Calu3 (cell line): ENCODE data around the gene PAM16. TPM values are rescaled to one million over a fixed set of nuclear protein-coding genes. Genes with fewer than 3 reads are reported as not detected.

Experiments used
- BruUV-seq: library from RNA; stranded (reverse); fragments of 400-500 nt; replicated peaks from 2 replicates; lab custom pipeline; 2021; lab: Mats Ljungman, UMichigan
- CTCF ChIA-PET: fragments of 300-600 bp; sonication (Branson Sonifier 250); formaldehyde crosslinking; loops from one replicate; lab custom pipeline; 2022; ENCODE audit warnings: antibody characterized with exemption; lab: Charles Lee
- DNase-seq: peaks from one replicate; pipeline ENCODE4 v3.0.0; 2022
- H3K27ac Mint-ChIP-seq: one replicate; pipeline ENCODE4 v1.8.0; 2022; ENCODE audit warnings: mixed read lengths; ENCODE audit not compliant: unreplicated experiment
- H3K27me3 Mint-ChIP-seq: one replicate; pipeline ENCODE4 v1.8.0; 2022; ENCODE audit warnings: mixed read lengths; ENCODE audit not compliant: unreplicated experiment
- H3K36me3 Mint-ChIP-seq: one replicate; pipeline ENCODE4 v1.8.0; 2022; ENCODE audit warnings: mild to moderate bottlenecking, moderate library complexity, mixed read lengths; ENCODE audit not compliant: insufficient read depth, unreplicated experiment
- H3K4me1 Mint-ChIP-seq: one replicate; pipeline ENCODE4 v1.8.0; 2022; ENCODE audit warnings: mild to moderate bottlenecking, low read depth, mixed read lengths; ENCODE audit not compliant: unreplicated experiment
- H3K4me3 Mint-ChIP-seq: one replicate; pipeline ENCODE4 v1.8.0; 2022; ENCODE audit warnings: mild to moderate bottlenecking, low read depth, moderate library complexity, mixed read lengths; ENCODE audit not compliant: unreplicated experiment
- H3K9me3 Mint-ChIP-seq: one replicate; pipeline ENCODE4 v1.8.0; 2022; ENCODE audit warnings: low read depth, mixed read lengths; ENCODE audit not compliant: unreplicated experiment
- CTCF ChIP-seq: fragments of 200-600 bp; IDR thresholded peaks from one replicate; pipeline ENCODE4 v1.8.0; 2022; ENCODE audit warnings: antibody characterized with exemption; ENCODE audit not compliant: unreplicated experiment
- intact Hi-C: fragments of 100-400 bp; cut with micrococcal nuclease; formaldehyde crosslinking; loops from one replicate; pipeline ENCODE4 v1.10.0; 2022; ENCODE audit not compliant: unreplicated experiment
- total RNA-seq: library from RNA; stranded (reverse); gene quantifications from 2 replicates; pipeline ENCODE4 v1.2.3, GENCODE V29; 2022

PAM16 gene
- total RNA-seq, 1 experiment from 2014 or later, result 72.7 TPM

DNA sequence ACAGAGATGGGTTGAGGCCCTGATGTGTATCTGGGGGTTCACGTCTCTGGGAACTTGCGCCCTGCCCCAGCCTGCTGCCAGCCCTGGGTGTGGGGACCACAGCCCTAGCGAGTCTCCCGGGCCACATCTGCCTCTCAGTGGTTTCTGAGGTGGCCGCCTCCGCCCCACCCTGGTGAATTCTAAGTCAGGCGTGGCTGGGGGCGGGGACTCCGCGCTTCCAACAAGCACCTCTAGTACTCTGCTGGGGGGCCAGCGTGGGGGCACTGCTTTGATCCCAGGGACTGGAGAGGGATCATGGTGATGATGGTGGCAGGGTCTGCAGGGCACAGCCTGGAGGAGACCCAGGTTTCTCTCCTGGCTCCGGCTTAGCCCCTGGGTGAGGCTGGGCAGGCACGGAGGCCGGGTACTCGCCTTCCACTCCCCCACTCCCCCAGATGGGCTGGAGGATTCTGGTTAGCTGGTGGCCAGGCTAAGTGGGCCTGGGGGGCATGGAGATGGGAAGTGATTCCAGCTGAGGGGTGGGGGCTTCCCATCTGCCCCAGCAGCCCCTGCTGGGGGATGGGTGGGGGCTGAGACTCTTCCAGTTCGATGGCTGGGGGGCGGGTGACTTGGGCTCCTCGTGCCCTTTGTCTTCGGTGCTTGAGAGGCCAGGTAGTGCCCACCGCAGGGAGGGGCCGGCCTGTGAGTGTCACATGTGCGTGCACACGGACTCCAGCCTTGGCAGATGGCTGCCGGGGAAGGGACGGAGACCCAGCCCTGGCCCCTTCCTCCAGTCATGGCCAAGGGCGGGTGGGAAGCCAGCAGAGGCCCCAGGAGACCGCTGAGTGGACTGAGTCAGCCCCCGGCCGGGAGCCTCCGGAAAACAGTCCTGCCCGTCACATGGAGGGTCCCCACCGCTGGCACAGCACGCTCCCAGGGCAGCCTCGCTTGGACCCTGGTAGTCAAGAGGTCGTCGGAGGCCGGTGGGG lies 31.4 kb downstream of the PAM16 start:
- intact Hi-C loops, result no loop called here
- no peak overlapping the region for H3K27ac Mint-ChIP-seq

GRCh38 chr16:4318967-4319366 lies 32.2 kb downstream of the PAM16 start:
- CTCF ChIA-PET, result interaction anchor here (3.1 kb wide), 1 partner anchor 9 kb away, joined by 17 read pairs; no protein-coding TSS in a partner anchor
- H3K27me3 Mint-ChIP-seq, result no peaks in the 10 kb centered on the region
- no peaks in the 10 kb centered on the region for H3K9me3 Mint-ChIP-seq
- DNase-seq, result no peak
- BruUV-seq, result no TSS peak
- H3K4me3 Mint-ChIP-seq, result no peak overlapping the region
- TF ChIP-seq CTCF, result no peak
- H3K36me3 Mint-ChIP-seq, result peaks cover 46% of the 10 kb centered on the region
- no peak overlapping the region for H3K27ac Mint-ChIP-seq
- H3K4me1 Mint-ChIP-seq, result peaks cover 23% of the 10 kb centered on the region
- intact Hi-C loops, result no loop called here

More for the DNA sequence above, 31.4 kb downstream of the PAM16 start:
- BruUV-seq, result no TSS peak
- peaks cover 15% of the 10 kb centered on the region for H3K4me1 Mint-ChIP-seq
- peaks cover 39% of the 10 kb centered on the region for H3K36me3 Mint-ChIP-seq
- no peak overlapping the region for H3K4me3 Mint-ChIP-seq
- no peak for DNase-seq
- TF ChIP-seq CTCF, result no peak
- H3K9me3 Mint-ChIP-seq, result no peaks in the 10 kb centered on the region
- H3K27me3 Mint-ChIP-seq, result no peaks in the 10 kb centered on the region
- CTCF ChIA-PET, result interaction anchor here (0.6 kb wide), 2 partner anchors 17 to 97 kb away, joined by 3 to 5 read pairs; no protein-coding TSS in a partner anchor

DNA sequence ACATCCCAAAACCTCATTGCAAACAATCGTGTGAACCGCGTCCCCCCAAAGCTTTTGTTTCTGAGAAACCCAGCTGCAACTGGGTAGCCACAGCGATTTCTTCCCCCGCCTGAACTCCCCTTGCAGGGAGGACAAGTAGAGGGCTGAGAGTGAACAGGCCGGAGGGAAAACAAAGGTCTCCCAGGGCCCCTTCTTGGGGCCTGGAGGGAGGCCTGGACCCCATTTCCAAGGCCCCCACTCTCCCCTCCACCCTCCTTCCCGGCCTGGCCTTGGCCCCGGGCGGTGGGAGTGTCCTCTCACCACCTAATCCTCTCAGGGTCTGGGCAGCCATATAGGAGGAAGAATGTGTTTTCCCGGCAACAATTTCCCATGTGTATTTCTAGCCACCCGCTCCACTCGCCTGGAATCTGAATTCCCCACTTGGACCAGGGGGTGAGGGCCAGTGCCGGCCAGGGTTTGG lies 32.6 kb downstream of the PAM16 start:
- BruUV-seq, result TSS peak; percentile 77
- H3K4me1 Mint-ChIP-seq, result peaks cover 26% of the 10 kb centered on the region
- no peak for DNase-seq
- H3K4me3 Mint-ChIP-seq, result peak overlapping the region; percentile 64
- no peak for TF ChIP-seq CTCF
- H3K36me3 Mint-ChIP-seq, result peaks cover 47% of the 10 kb centered on the region
- H3K27me3 Mint-ChIP-seq, result no peaks in the 10 kb centered on the region
- no peaks in the 10 kb centered on the region for H3K9me3 Mint-ChIP-seq
- intact Hi-C loops, result no loop called here
- H3K27ac Mint-ChIP-seq, result no peak overlapping the region
- CTCF ChIA-PET, result interaction anchor here (0.7 to 3.1 kb wide), 2 partner anchors 9 to 45 kb away, joined by 3 to 17 read pairs; no protein-coding TSS in a partner anchor

DNA sequence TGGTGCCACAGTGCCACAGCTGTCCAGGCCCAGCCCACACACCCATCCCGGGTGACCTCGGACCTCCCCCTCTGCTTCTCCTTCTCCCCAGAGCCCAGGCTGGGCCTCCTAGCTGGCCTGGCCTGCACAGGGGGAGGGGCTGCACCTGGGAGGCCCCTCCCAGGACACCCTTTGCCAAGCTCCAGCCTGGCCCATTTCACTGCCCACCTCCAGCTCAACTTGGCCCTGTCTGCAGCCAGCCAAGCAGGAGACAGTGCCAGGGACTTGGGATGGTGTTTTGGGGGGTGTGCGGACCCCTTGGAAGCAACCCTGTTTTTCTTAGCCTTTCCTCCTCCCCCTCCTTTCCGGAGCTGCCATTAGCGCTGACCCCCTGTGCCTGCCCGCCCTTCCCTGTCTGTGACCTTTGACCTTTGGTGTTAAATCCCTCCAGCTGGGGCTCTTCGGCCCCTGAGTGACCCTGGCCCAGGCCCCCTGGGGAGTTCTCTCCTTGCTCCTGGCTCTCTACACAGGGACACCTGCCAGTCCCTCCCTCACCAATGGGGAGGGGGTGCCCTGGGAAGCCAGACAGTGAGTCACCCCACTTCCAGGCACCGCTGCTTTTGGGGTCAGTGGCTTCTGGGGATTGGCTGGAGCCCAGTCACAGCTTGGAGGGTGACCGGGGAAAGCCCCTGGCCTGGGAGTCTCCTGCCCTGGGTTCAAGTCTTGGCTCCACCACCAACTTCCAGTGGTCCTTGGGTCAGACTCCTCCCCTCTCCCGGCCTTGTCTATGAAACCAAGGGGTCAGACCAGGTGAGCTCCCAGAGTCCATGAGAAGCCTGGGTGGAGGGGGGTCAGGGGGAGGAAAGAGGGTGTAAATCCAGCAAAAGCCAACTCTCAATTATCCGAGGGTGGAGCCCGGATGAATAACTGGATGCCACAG lies 33.3 kb downstream of the PAM16 start:
- peak; percentile 51 for DNase-seq
- H3K36me3 Mint-ChIP-seq, result peaks cover 43% of the 10 kb centered on the region
- peak overlapping the region; percentile 64 for H3K4me3 Mint-ChIP-seq
- intact Hi-C loops, result no loop called here
- no TSS peak for BruUV-seq
- H3K9me3 Mint-ChIP-seq, result no peaks in the 10 kb centered on the region
- H3K4me1 Mint-ChIP-seq, result peaks cover 26% of the 10 kb centered on the region
- no peaks in the 10 kb centered on the region for H3K27me3 Mint-ChIP-seq
- TF ChIP-seq CTCF, result no peak
- CTCF ChIA-PET, result interaction anchor here (0.7 to 3.1 kb wide), 3 partner anchors 10 to 45 kb away, joined by 3 to 17 read pairs (median 4); no protein-coding TSS in a partner anchor
- H3K27ac Mint-ChIP-seq, result peak overlapping the region; percentile 57
